Cardiac muscle cell (in vitro differentiated cells and primary cell): ENCODE results near the gene SETX. TPM values are rescaled to one million over a fixed set of nuclear protein-coding genes. Genes with fewer than 3 reads are reported as not detected.

ENCODE experiments used
- DNase-seq, 2 donors: peaks; one replicate each; pipeline versions ENCODE4 v3.0.0 to v3.0.0-alpha.2; 2010 to 2017; ENCODE audit warnings: low read depth in 1 of 2, low spot score in 1 of 2
- H3K27ac ChIP-seq: fragments of 200-600 bp; sonication (generic); 2 replicates; pipeline ENCODE4 v1.5.1; 2016
- H3K27me3 ChIP-seq: fragments of 200-600 bp; sonication (generic); 2 replicates; pipeline ENCODE4 v1.6.0; 2016; ENCODE audit warnings: control low read depth
- H3K36me3 ChIP-seq: fragments of 200-600 bp; sonication (generic); 2 replicates; pipeline ENCODE4 v1.5.1; 2016; ENCODE audit warnings: control low read depth
- H3K4me1 ChIP-seq: fragments of 200-600 bp; sonication (generic); 2 replicates; pipeline ENCODE4 v1.8.1; 2017; ENCODE audit warnings: low read depth, mild to moderate bottlenecking, mixed run types
- H3K4me3 ChIP-seq: fragments of 200-600 bp; sonication (generic); 2 replicates; pipeline ENCODE4 v1.5.1; 2016; ENCODE audit warnings: mild to moderate bottlenecking
- H3K9me3 ChIP-seq: fragments of 200-600 bp; sonication (generic); 2 replicates; pipeline ENCODE4 v1.5.1; 2017; ENCODE audit warnings: low read depth, mild to moderate bottlenecking, control low read depth
- CTCF ChIP-seq: IDR thresholded peaks from 2 replicates; pipeline ENCODE4 v1.5.1; 2012; ENCODE audit warnings: low read depth, mild to moderate bottlenecking, low read length
- polyA plus RNA-seq: library from polyadenylated mRNA; unstranded; fragments of >200 nt; fragmentation: Nextera tagmentation; extraction: Ambion mirVana; gene quantifications from 2 replicates; pipeline ENCODE4 v1.2.1, GENCODE V29; 2016
- total RNA-seq: library from RNA; depleted of rRNA; stranded (reverse); fragments of >200 nt; gene quantifications from 2 replicates; pipeline ENCODE4 v1.2.3, GENCODE V29; 2016

SETX gene
- total and polyA plus RNA-seq, 2 experiments from 2014 or later = 16.2 to 34.0 TPM

GRCh38 chr9:132230605-132231004 is 124.2 kb downstream of the SETX start:
- Histone ChIP-seq H3K4me1 (peaks cover 4% of the 10 kb centered on the region), H3K36me3 (no peaks in the 10 kb centered on the region), H3K4me3 (no peak overlapping the region), H3K27me3 (no peaks in the 10 kb centered on the region), H3K9me3 (no peaks in the 10 kb centered on the region), H3K27ac (no peak overlapping the region)
- no peak for TF ChIP-seq CTCF
- no peak for DNase-seq

- DNase-seq = no peak
- Histone ChIP-seq H3K27me3 (no peaks in the 10 kb centered on the region), H3K9me3 (no peaks in the 10 kb centered on the region), H3K36me3 (no peaks in the 10 kb centered on the region), H3K4me3 (no peak overlapping the region), H3K4me1 (peaks cover 4% of the 10 kb centered on the region), H3K27ac (no peak overlapping the region)
- TF ChIP-seq CTCF = no peak
Observed at GRCh38 chr9:132228062-132228461, 126.7 kb downstream of the SETX start.

GRCh38 chr9:132226571-132227430 is 128.0 kb downstream of the SETX start:
- Histone ChIP-seq H3K4me1 (peaks cover 5% of the 10 kb centered on the region), H3K36me3 (no peaks in the 10 kb centered on the region), H3K27me3 (no peaks in the 10 kb centered on the region), H3K27ac (no peak overlapping the region), H3K4me3 (no peak overlapping the region), H3K9me3 (no peaks in the 10 kb centered on the region)
- DNase-seq = no peak
- TF ChIP-seq CTCF = no peak

- no peak overlapping the region for H3K4me3 ChIP-seq
- no peak for TF ChIP-seq CTCF
- DNase-seq = no peak
- H3K27me3 ChIP-seq = no peaks in the 10 kb centered on the region
- H3K9me3 ChIP-seq = no peaks in the 10 kb centered on the region
- H3K36me3 ChIP-seq = no peaks in the 10 kb centered on the region
- no peak overlapping the region for H3K27ac ChIP-seq
- H3K4me1 ChIP-seq = peaks cover 3% of the 10 kb centered on the region
Observed at GRCh38 chr9:132224645-132225044, 130.1 kb downstream of the SETX start.

- no peaks in the 10 kb centered on the region for H3K36me3 ChIP-seq
Observed at GRCh38 chr9:132221941-132222340, 132.8 kb downstream of the SETX start.

More at GRCh38 chr9:132221941-132222340, 132.8 kb downstream of the SETX start:
- H3K4me1 ChIP-seq = peaks cover 3% of the 10 kb centered on the region
- DNase-seq = no peak
- no peak overlapping the region for H3K27ac ChIP-seq
- H3K4me3 ChIP-seq = no peak overlapping the region
- H3K27me3 ChIP-seq = no peaks in the 10 kb centered on the region
- TF ChIP-seq CTCF = no peak
- H3K9me3 ChIP-seq = no peaks in the 10 kb centered on the region
